ENCODE measurements around the gene EWSR1. TPM values are rescaled to one million over a fixed set of nuclear protein-coding genes. Genes with fewer than 3 reads are reported as not detected.
"Not testable (repeated sequence)": the region's sequence is repeated elsewhere in the genome, so short reads cannot be mapped to it uniquely, and the experiment has no call there.

Gene EWSR1
- total RNA-seq, 2 experiments from 2014 or later = 336 to 408 TPM

GRCh38 chr22:29233277-29233877, 34.7 kb upstream of the EWSR1 start:
- ATAC-seq = no peak
- no peak for DNase-seq
- H3K9me3 Mint-ChIP-seq (ENCODE audit: low read depth) = peaks cover 2% of the 10 kb centered on the region
- CTCF ChIA-PET = interaction anchor here (4.8 kb wide), 1 partner anchor 12 kb away, joined by 26 read pairs; no protein-coding TSS in a partner anchor
- no peak overlapping the region for H3K27ac Mint-ChIP-seq
- no peaks in the 10 kb centered on the region for H3K36me3 Mint-ChIP-seq
- H3K4me1 Mint-ChIP-seq = no peaks in the 10 kb centered on the region
- no peaks in the 10 kb centered on the region for H3K27me3 Mint-ChIP-seq
- no peak overlapping the region for H3K4me3 Mint-ChIP-seq

DNA sequence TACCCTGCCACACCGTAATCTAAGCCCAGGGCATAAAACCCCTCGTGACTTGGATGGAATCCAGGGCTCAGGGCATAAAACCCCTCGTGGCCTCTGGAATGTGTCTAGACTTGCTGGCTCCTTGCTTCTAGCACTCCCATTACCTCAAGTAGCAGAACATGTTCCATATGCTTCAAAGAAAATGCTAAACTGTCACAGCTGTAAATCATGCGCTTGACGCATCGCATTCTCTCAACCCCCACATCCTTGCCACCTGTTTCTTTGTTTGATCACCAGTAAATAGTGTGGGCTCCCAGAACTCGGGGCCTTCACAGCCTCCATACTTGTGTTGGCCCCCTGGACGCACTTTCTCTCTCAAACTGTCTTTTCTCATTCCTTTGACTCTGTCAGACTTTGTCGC, 27.6 kb upstream of the EWSR1 start:
- CTCF ChIA-PET; ATAC-seq; H3K9me3 Mint-ChIP-seq (ENCODE audit: low read depth); H3K36me3 Mint-ChIP-seq; H3K4me1 Mint-ChIP-seq; H3K27ac Mint-ChIP-seq; H3K4me3 Mint-ChIP-seq; DNase-seq: not testable (repeated sequence)
- peaks cover 27% of the 10 kb centered on the region for H3K27me3 Mint-ChIP-seq

DNA sequence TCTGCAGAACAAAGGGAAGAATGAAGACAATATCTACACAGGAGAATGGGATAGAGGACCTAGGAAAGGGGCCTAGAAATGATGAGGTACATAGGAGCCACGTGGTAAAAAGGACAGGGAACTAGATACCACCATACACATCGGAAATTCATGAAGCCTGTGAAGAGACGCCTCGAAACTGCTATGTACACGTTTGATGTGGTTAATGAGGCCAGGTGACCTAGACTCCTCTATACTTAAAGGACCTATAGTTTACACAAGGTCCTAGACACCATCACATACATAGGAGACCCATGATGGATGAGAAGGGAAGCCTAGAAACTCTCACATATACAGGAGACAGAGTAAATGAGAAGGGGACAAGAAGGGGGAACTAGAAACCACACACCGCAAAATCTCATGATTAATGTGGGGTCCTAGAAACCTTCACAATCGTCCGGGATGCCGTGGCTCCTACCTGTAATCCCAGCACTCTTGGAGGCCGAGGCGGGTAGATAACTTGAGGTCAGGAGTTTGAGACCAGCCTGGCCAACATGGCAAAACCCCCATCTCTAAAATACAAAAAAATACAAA, 24.1 kb upstream of the EWSR1 start:
- peaks cover 3% of the 10 kb centered on the region for H3K36me3 Mint-ChIP-seq
- DNase-seq (no peak), ATAC-seq (no peak)
- CTCF ChIA-PET = interaction anchor here (0.8 to 2.5 kb wide), 8 partner anchors 21 to 643 kb away, joined by 3 to 43 read pairs (median 4); partner anchors contain the start of gene EMID1
- H3K27me3 Mint-ChIP-seq = peaks cover 30% of the 10 kb centered on the region
- H3K27ac Mint-ChIP-seq = no peak overlapping the region
- peaks cover 4% of the 10 kb centered on the region for H3K9me3 Mint-ChIP-seq (ENCODE audit: low read depth)
- no peaks in the 10 kb centered on the region for H3K4me1 Mint-ChIP-seq
- H3K4me3 Mint-ChIP-seq = no peak overlapping the region

DNA sequence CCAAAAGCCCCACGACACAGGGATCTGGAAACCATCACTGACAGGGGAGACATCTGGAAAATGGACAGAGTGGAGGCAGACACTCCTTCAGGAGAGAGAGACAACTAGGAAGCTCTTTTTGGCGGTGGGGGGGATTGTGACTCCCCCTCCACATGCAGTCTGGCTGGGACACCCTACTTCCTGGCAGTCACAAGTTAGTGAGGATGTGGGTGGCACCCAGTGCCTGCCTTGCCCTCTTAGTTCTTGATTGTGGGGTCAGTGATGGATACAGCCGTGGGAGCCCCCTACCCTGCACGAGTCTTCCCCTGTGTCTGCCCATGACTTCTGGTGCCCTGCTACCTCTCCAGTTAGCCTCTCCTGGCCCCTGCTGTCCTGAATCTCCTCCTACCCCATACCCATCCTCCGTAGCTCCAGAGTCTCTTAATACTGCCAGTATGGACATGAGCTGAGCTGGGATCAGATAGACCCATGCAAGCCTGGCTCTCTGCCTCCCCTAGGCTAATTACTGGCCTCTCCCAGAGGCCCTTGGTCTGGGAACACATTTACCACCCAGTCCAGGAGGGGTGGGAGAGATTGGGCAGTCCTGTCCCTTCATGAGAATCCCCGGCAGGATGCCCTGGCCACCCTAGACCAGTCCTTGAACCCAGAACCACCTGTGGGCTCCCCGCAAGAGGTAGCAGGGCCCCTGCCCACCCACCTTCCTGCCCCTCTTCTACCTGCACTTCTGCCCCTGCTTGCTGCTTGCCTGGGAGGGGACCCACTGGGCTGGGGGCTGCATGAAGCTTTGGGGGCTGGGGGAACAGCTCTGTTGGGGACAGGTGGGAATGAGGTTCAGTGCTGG, 23.1 kb upstream of the EWSR1 start:
- Mint-ChIP-seq H3K36me3 (no peaks in the 10 kb centered on the region), H3K4me1 (no peaks in the 10 kb centered on the region), H3K4me3 (no peak overlapping the region), H3K27me3 (peaks cover 24% of the 10 kb centered on the region), H3K27ac (no peak overlapping the region), H3K9me3 (ENCODE audit: low read depth) (peaks cover 1% of the 10 kb centered on the region)
- ATAC-seq = peak; percentile 12
- no peak for DNase-seq
- CTCF ChIA-PET = interaction anchor here (0.6 to 2.5 kb wide), 49 partner anchors 9 to 689 kb away, joined by 3 to 43 read pairs (median 4); partner anchors contain the start of genes EMID1, KREMEN1 and RHBDD3

- Mint-ChIP-seq H3K27ac (no peak overlapping the region), H3K36me3 (no peaks in the 10 kb centered on the region), H3K9me3 (ENCODE audit: low read depth) (peaks cover 1% of the 10 kb centered on the region), H3K27me3 (peaks cover 19% of the 10 kb centered on the region), H3K4me1 (no peaks in the 10 kb centered on the region), H3K4me3 (no peak overlapping the region)
- ATAC-seq = peak; percentile 89
- peak; percentile 80 for DNase-seq
- CTCF ChIA-PET = interaction anchor here (0.6 to 2.5 kb wide), 57 partner anchors 8 to 689 kb away, joined by 3 to 43 read pairs (median 4); partner anchors contain the start of genes EMID1, KREMEN1 and RHBDD3
These were observed 22.3 kb upstream of the EWSR1 start for GRCh38 chr22:29245626-29246385.

DNA sequence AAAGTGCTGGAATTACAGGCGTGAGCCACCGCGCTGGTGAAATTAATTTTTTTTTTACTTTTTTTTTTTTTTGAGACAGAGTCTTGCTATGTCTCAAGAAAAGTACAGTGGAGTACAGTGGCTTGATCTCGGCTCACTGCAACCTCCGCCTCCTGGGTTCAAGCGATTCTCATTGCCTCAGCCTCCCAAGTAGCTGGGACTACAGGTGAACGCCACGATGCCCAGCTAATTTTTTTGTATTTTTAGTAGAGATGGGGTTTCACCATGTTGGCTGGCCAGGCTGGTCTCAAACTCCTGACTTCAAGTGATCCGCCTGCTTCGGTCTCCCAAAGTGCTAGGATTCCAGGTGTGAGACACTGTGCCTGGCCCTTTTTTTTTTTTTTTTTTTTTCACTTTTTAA, 20.2 kb upstream of the EWSR1 start:
- H3K27ac Mint-ChIP-seq; ATAC-seq; H3K4me1 Mint-ChIP-seq; H3K9me3 Mint-ChIP-seq (ENCODE audit: low read depth); H3K4me3 Mint-ChIP-seq; H3K36me3 Mint-ChIP-seq; DNase-seq: not testable (repeated sequence)
- CTCF ChIA-PET = interaction anchor here (0.6 to 4.3 kb wide), 5 partner anchors 58 to 350 kb away, joined by 3 to 16 read pairs (median 3); no protein-coding TSS in a partner anchor
- H3K27me3 Mint-ChIP-seq = peaks cover 16% of the 10 kb centered on the region

GRCh38 chr22:29251265-29251664, 16.8 kb upstream of the EWSR1 start:
- H3K4me1 Mint-ChIP-seq = peaks cover 8% of the 10 kb centered on the region
- DNase-seq (peak; percentile 21), ATAC-seq (no peak)
- no peak overlapping the region for H3K4me3 Mint-ChIP-seq
- H3K9me3 Mint-ChIP-seq (ENCODE audit: low read depth) = no peaks in the 10 kb centered on the region
- CTCF ChIA-PET = interaction anchor here (1.6 kb wide), 1 partner anchor 10 kb away, joined by 4 read pairs; no protein-coding TSS in a partner anchor
- peaks cover 4% of the 10 kb centered on the region for H3K27me3 Mint-ChIP-seq
- no peaks in the 10 kb centered on the region for H3K36me3 Mint-ChIP-seq
- H3K27ac Mint-ChIP-seq = no peak overlapping the region

- CTCF ChIA-PET = interaction anchor here (1.6 kb wide), 1 partner anchor 9 kb away, joined by 4 read pairs; no protein-coding TSS in a partner anchor
- peaks cover 8% of the 10 kb centered on the region for H3K4me1 Mint-ChIP-seq
- ATAC-seq = no peak
These were observed 15.8 kb upstream of the EWSR1 start for GRCh38 chr22:29251981-29252911.

GRCh38 chr22:29253561-29254285, 14.3 kb upstream of the EWSR1 start:
- DNase-seq (no peak), ATAC-seq (no peak)
- H3K36me3 Mint-ChIP-seq = no peaks in the 10 kb centered on the region
- no peak overlapping the region for H3K27ac Mint-ChIP-seq
- H3K4me3 Mint-ChIP-seq = no peak overlapping the region
- H3K9me3 Mint-ChIP-seq (ENCODE audit: low read depth) = no peaks in the 10 kb centered on the region
- peaks cover 2% of the 10 kb centered on the region for H3K27me3 Mint-ChIP-seq
- CTCF ChIA-PET = interaction anchor here (1.1 kb wide), 1 partner anchor 8 kb away, joined by 7 read pairs; no protein-coding TSS in a partner anchor
- H3K4me1 Mint-ChIP-seq = peaks cover 10% of the 10 kb centered on the region

More at GRCh38 chr22:29251981-29252911, 15.8 kb upstream of the EWSR1 start:
- no peak for DNase-seq
- Mint-ChIP-seq H3K9me3 (ENCODE audit: low read depth) (no peaks in the 10 kb centered on the region), H3K4me3 (no peak overlapping the region), H3K27me3 (peaks cover 3% of the 10 kb centered on the region), H3K36me3 (no peaks in the 10 kb centered on the region), H3K27ac (no peak overlapping the region)

GRCh38 chr22:29254286-29254660, 13.8 kb upstream of the EWSR1 start:
- ATAC-seq = peak; percentile 45
- CTCF ChIA-PET = interaction anchor here (1.1 kb wide), 1 partner anchor 9 kb away, joined by 7 read pairs; no protein-coding TSS in a partner anchor
- H3K27me3 Mint-ChIP-seq = peaks cover 2% of the 10 kb centered on the region
- peaks cover 10% of the 10 kb centered on the region for H3K4me1 Mint-ChIP-seq
- H3K9me3 Mint-ChIP-seq (ENCODE audit: low read depth) = no peaks in the 10 kb centered on the region
- no peak for DNase-seq
- no peak overlapping the region for H3K4me3 Mint-ChIP-seq
- no peaks in the 10 kb centered on the region for H3K36me3 Mint-ChIP-seq
- no peak overlapping the region for H3K27ac Mint-ChIP-seq

- Mint-ChIP-seq H3K36me3 (no peaks in the 10 kb centered on the region), H3K27me3 (peaks cover 2% of the 10 kb centered on the region), H3K4me1 (peaks cover 10% of the 10 kb centered on the region), H3K27ac (no peak overlapping the region), H3K4me3 (no peak overlapping the region), H3K9me3 (ENCODE audit: low read depth) (no peaks in the 10 kb centered on the region)
- no peak for DNase-seq
- no peak for ATAC-seq
- CTCF ChIA-PET = interaction anchor here (1.0 to 1.5 kb wide), 2 partner anchors 10 to 101 kb away, joined by 3 to 4 read pairs; no protein-coding TSS in a partner anchor
These were observed 12.9 kb upstream of the EWSR1 start for GRCh38 chr22:29255064-29255621.
